Keratinocyte (primary cell): Measurements from ENCODE around the gene NET1. TPM values are rescaled to one million over a fixed set of nuclear protein-coding genes. Genes with fewer than 3 reads are reported as not detected.

Source experiments
- DNase-seq: peaks from one replicate; pipeline ENCODE4 v3.0.0-alpha.2; 2011; ENCODE audit warnings: low read depth, missing footprints, low spot score
- FAIRE-seq: peaks from 2 replicates; lab custom pipeline; 2011; peaks lifted over from hg19 to GRCh38; lab: Jason Lieb, UNC
- H2AFZ ChIP-seq: 2 replicates; pipeline ENCODE4 v1.6.0; 2012; ENCODE audit warnings: low read length, control low read depth, inconsistent platforms; ENCODE audit not compliant: control insufficient read depth
- H3K27ac ChIP-seq: 2 replicates; pipeline ENCODE4 v1.5.1; 2011; ENCODE audit warnings: low read length; ENCODE audit not compliant: control insufficient read depth, insufficient read depth
- H3K27me3 ChIP-seq: 3 replicates; pipeline ENCODE4 v1.6.0; 2011; ENCODE audit warnings: low read length; ENCODE audit not compliant: control insufficient read depth, insufficient read depth; ENCODE audit errors: extremely low read depth
- H3K36me3 ChIP-seq, 2 experiments: 2 replicates in 1 of 2; 3 replicates in 1 of 2; pipeline ENCODE4 v1.5.1; 2011; ENCODE audit warnings: low read length in 2 of 2, mild to moderate bottlenecking in 1 of 2; ENCODE audit not compliant: control insufficient read depth in 2 of 2, insufficient read depth in 2 of 2; ENCODE audit errors: extremely low read depth in 1 of 2
- H3K4me1 ChIP-seq: 3 replicates; pipeline ENCODE4 v1.5.1; 2011; ENCODE audit warnings: low read length; ENCODE audit not compliant: control insufficient read depth, insufficient read depth; ENCODE audit errors: extremely low read depth
- H3K4me2 ChIP-seq: 3 replicates; pipeline ENCODE4 v1.6.0; 2011; ENCODE audit warnings: low read depth, low read length; ENCODE audit not compliant: control insufficient read depth, insufficient read depth; ENCODE audit errors: extremely low read depth
- H3K4me3 ChIP-seq, 3 experiments: fragments of 200-600 bp in 1 of 3; sonication (generic) in 1 of 3; 2 replicates in 2 of 3; 3 replicates in 1 of 3; pipeline ENCODE4 v1.5.1; 2011 to 2016; ENCODE audit warnings: low read length in 3 of 3, mild to moderate bottlenecking in 3 of 3, control low read depth in 2 of 3, inconsistent platforms in 1 of 3, low read depth in 1 of 3, mixed read lengths in 1 of 3, mixed run types in 1 of 3, moderate library complexity in 1 of 3; ENCODE audit not compliant: control insufficient read depth in 2 of 3, insufficient read depth in 2 of 3; ENCODE audit errors: extremely low read depth in 1 of 3
- H3K79me2 ChIP-seq: 2 replicates; pipeline ENCODE4 v1.6.0; 2012; ENCODE audit warnings: low read length; ENCODE audit not compliant: control insufficient read depth, insufficient read depth
- H3K9ac ChIP-seq: 3 replicates; pipeline ENCODE4 v1.6.0; 2011; ENCODE audit warnings: low read length; ENCODE audit not compliant: control insufficient read depth, insufficient read depth; ENCODE audit errors: extremely low read depth
- H3K9me1 ChIP-seq: 3 replicates; pipeline ENCODE4 v1.6.0; 2011; ENCODE audit warnings: low read length; ENCODE audit not compliant: control insufficient read depth, insufficient read depth; ENCODE audit errors: extremely low read depth
- H3K9me3 ChIP-seq: 2 replicates; pipeline ENCODE4 v1.5.1; 2012; ENCODE audit warnings: low read depth, low read length; ENCODE audit not compliant: control insufficient read depth
- H4K20me1 ChIP-seq: 3 replicates; pipeline ENCODE4 v1.6.0; 2011; ENCODE audit warnings: low read length; ENCODE audit not compliant: control insufficient read depth, insufficient read depth; ENCODE audit errors: extremely low read depth
- CTCF ChIP-seq, 3 experiments: IDR thresholded peaks in 1 of 3; conservative IDR thresholded peaks in 1 of 3; optimal IDR thresholded peaks in 1 of 3; 2 replicates in 2 of 3; 3 replicates in 1 of 3; pipeline versions ENCODE3 to v1.5.1; 2011; ENCODE audit warnings: low read length in 3 of 3, mild to moderate bottlenecking in 3 of 3, moderate library complexity in 2 of 3, control low read depth in 1 of 3, inconsistent platforms in 1 of 3; ENCODE audit not compliant: insufficient read depth in 2 of 3; ENCODE audit errors: extremely low read depth in 1 of 3
- EZH2 ChIP-seq: IDR thresholded peaks from one replicate; pipeline ENCODE4 v1.6.1; 2012; ENCODE audit warnings: inconsistent platforms, mild to moderate bottlenecking, low read length, moderate library complexity
- dilution Hi-C: fragments of 300-500 bp; cut with MboI; formaldehyde crosslinking; loops from one replicate; pipeline ENCODE4 v1.7.0; 2020; ENCODE audit warnings: low sequenced_read_pairs; ENCODE audit not compliant: extremely low pct_ligation_motif_present
- polyA plus RNA-seq, 5 experiments: library from polyadenylated mRNA; depleted of rRNA in 3 of 5; stranded (reverse) in 3 of 5; stranded (forward) in 1 of 5; unstranded in 1 of 5; fragments of >200 nt; gene quantifications; 1 replicate in 1 of 5; 2 replicates in 3 of 5; 3 replicates in 1 of 5; pipeline versions ENCODE4 v1.2.1 to v1.2.3, GENCODE V29; 2011 to 2012; ENCODE audit warnings: missing spikeins in 2 of 5, low read depth in 1 of 5, low replicate concordance in 1 of 5

NET1 gene
- polyA plus RNA-seq, 1 donor (not counting 4 experiments of a cell fraction or from before 2014, with no cell fraction given): 214 TPM

- peaks cover 55% of the 10 kb centered on the region for H3K79me2 ChIP-seq
- H3K4me1 ChIP-seq: peaks cover 18% of the 10 kb centered on the region
- TF ChIP-seq EZH2 (no peak), CTCF (optimal IDR thresholded peaks at IDR 0.05 in 1 of 3, IDR thresholded peaks at IDR 0.05 in 1 of 3, conservative IDR thresholded peaks at IDR 0.05 in 1 of 3; ENCODE audit: extremely low read depth in 1 of 3, insufficient read depth in 2 of 3, low read length in 3 of 3) (no peak)
- no peaks in the 10 kb centered on the region for H3K27me3 ChIP-seq
- H3K4me2 ChIP-seq: peak overlapping the region; percentile 93
- DNase-seq: no peak
- dilution Hi-C loops: no loop called here
- no peaks in the 10 kb centered on the region for H3K9me1 ChIP-seq
- H4K20me1 ChIP-seq: no peaks in the 10 kb centered on the region
- peak; percentile 80 for FAIRE-seq
- H3K9ac ChIP-seq: peak overlapping the region; percentile 84
- H3K9me3 ChIP-seq: no peaks in the 10 kb centered on the region
- peak overlapping the region; percentile 84 for H2AFZ ChIP-seq
- peak overlapping the region; percentile 78 to 93 (median 81) for H3K4me3 ChIP-seq
- H3K36me3 ChIP-seq: no peaks in the 10 kb centered on the region
- peak overlapping the region; percentile 88 for H3K27ac ChIP-seq
Observed at GRCh38 chr10:5413012-5413938, 918 bp downstream of the NET1 start.

GRCh38 chr10:5416981-5417380 is 4.6 kb downstream of the NET1 start:
- Histone ChIP-seq H3K4me2 (no peak overlapping the region), H3K79me2 (peaks cover 90% of the 10 kb centered on the region), H3K27ac (no peak overlapping the region), H3K9me3 (no peaks in the 10 kb centered on the region), H3K27me3 (no peaks in the 10 kb centered on the region), H3K4me1 (peaks cover 17% of the 10 kb centered on the region), H4K20me1 (no peaks in the 10 kb centered on the region), H3K9me1 (no peaks in the 10 kb centered on the region), H3K4me3 (no peak overlapping the region), H3K9ac (no peak overlapping the region), H2AFZ (no peak overlapping the region), H3K36me3 (no peaks in the 10 kb centered on the region)
- FAIRE-seq (no peak), DNase-seq (no peak)
- TF ChIP-seq CTCF (optimal IDR thresholded peaks at IDR 0.05 in 1 of 3, IDR thresholded peaks at IDR 0.05 in 1 of 3, conservative IDR thresholded peaks at IDR 0.05 in 1 of 3; ENCODE audit: extremely low read depth in 1 of 3, insufficient read depth in 2 of 3, low read length in 3 of 3): no peak
- TF ChIP-seq EZH2: no peak
- dilution Hi-C loops: no loop called here
